Measurements from ENCODE around the gene COX6B2. TPM values are rescaled to one million over a fixed set of nuclear protein-coding genes. Genes with fewer than 3 reads are reported as not detected.

The COX6B2 gene
- total and polyA plus RNA-seq, 2 of the 13 experiments (the other 11 are each of a cell fraction or from before 2014, with no cell fraction given) = 0.21 TPM; not detected in 1

- TF ChIP-seq LCORL (IDR thresholded peaks at IDR 0.05) (no peak), LCORL (CRISPR knock-in tag; IDR thresholded peaks at IDR 0.05) (0 out of 2 replicates have a peak, but pooled peaks have one; percentile 22), HDAC6 (IDR thresholded peaks at IDR 0.05; ENCODE audit: low read depth, low read length) (no peak), FOXK1 (CRISPR knock-in tag; IDR thresholded peaks at IDR 0.05; ENCODE audit: borderline replicate concordance, low read depth) (peak; percentile 47; the same call in 1 of the 2 replicates), POLR2AphosphoS5 (IDR thresholded peaks at IDR 0.05; ENCODE audit: low read depth, low read length) (peak; percentile 100), STAG1 (CRISPR knock-in tag; IDR thresholded peaks at IDR 0.05) (peak; percentile 5; the same call in 1 of the 2 replicates), ZHX1 (CRISPR knock-in tag; IDR thresholded peaks at IDR 0.05; ENCODE audit: low read depth) (peak; percentile 76; the same call in 1 of the 2 replicates), HDAC2 (CRISPR knock-in tag; IDR thresholded peaks at IDR 0.05) (no peak), STAT6 (CRISPR knock-in tag; IDR thresholded peaks at IDR 0.05; ENCODE audit: borderline replicate concordance) (0 out of 2 replicates have a peak, but pooled peaks have one; percentile 46), CTCF (CRISPR knock-in tag; IDR thresholded peaks at IDR 0.05) (no peak; the same call in 1 of the 2 replicates), ZNF619 (CRISPR knock-in tag; IDR thresholded peaks at IDR 0.05) (peak; percentile 51; the same call in 1 of the 2 replicates), POLR2G (IDR thresholded peaks at IDR 0.05; ENCODE audit: low read depth, low read length) (peak; percentile 99), ZSCAN22 (CRISPR knock-in tag; IDR thresholded peaks at IDR 0.05) (0 out of 2 replicates have a peak, but pooled peaks have one; percentile 28), ZNF792 (CRISPR knock-in tag; IDR thresholded peaks at IDR 0.05) (peak; percentile 72; the same call in 1 of the 2 replicates), PITX1 (CRISPR knock-in tag; IDR thresholded peaks at IDR 0.05) (peak; percentile 38; the same call in 1 of the 2 replicates), ZNF160 (CRISPR knock-in tag; IDR thresholded peaks at IDR 0.05) (peak; percentile 90; the same call in 1 of the 2 replicates), PPARG (CRISPR knock-in tag; conservative IDR thresholded peaks at IDR 0.05) (peak; percentile 64), ZNF562 (CRISPR knock-in tag; IDR thresholded peaks at IDR 0.05; ENCODE audit: borderline replicate concordance) (no peak), TCF12 (IDR thresholded peaks at IDR 0.05) (no peak), TCF12 (CRISPR knock-in tag; IDR thresholded peaks at IDR 0.05) (no peak), KDM3A (CRISPR knock-in tag; IDR thresholded peaks at IDR 0.05; ENCODE audit: low read depth) (0 out of 2 replicates have a peak, but pooled peaks have one; percentile 49), KLF9 (CRISPR knock-in tag; IDR thresholded peaks at IDR 0.05; ENCODE audit: low read depth) (no peak), TBX2 (CRISPR knock-in tag; IDR thresholded peaks at IDR 0.05; ENCODE audit: borderline replicate concordance) (peak; percentile 79), TARDBP (CRISPR knock-in tag; IDR thresholded peaks at IDR 0.05) (peak; percentile 37; the same call in 1 of the 2 replicates)
Measured at GRCh38 chr19:55385724-55386492, 31.4 kb upstream of the COX6B2 start, which contains the start of gene RPL28 (continued).

All from HepG2 (cell line).